ENCODE results near the gene ANO2.

Gene ANO2

DNA sequence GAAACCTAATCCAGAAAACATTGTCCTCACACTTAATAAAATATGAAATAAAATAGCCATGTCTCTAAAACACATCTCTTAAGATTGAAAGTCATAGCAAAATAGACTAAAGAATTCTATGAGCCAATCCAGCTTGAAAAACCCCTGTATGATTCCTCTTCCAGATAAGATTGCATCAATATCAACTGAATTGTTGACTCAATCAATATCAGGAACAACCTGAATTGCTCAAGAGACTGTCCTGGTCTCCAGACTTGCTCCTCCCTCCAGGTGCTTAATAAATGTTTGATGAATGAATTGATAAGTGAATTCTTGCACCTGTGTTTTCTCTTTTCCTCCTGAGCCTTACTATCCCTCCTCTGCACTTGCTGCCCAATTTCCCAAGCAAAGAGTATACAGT, 351.1 kb downstream of the ANO2 start:
- TF ChIP-seq CTCF (IDR thresholded peaks at IDR 0.05; ENCODE audit: low read depth, low read length) (no peak), EZH2phosphoT487 (IDR thresholded peaks at IDR 0.05; ENCODE audit: low read depth) (no peak)
- Histone ChIP-seq H3K36me3 (replicated peaks; ENCODE audit: low read depth, low read length) (no peaks in the 10 kb centered on the region), H3K27me3 (ENCODE audit: low read depth, low read length) (0 out of 2 replicates have a peak, but pooled peaks cover 7% of the 10 kb centered on the region), H3K27ac (ENCODE audit: low read length) (no peak overlapping the region), H3K4me3 (ENCODE audit: low read length) (no peak overlapping the region), H3K4me1 (ENCODE audit: low read length) (no peaks in the 10 kb centered on the region), H2AFZ (ENCODE audit: low read depth, low read length) (no peak overlapping the region), H3K79me2 (ENCODE audit: low read length) (no peaks in the 10 kb centered on the region), H3K9ac (ENCODE audit: low read length) (no peak overlapping the region), H3K9me3 (ENCODE audit: insufficient read depth, low read length) (no peaks in the 10 kb centered on the region), H3K4me2 (ENCODE audit: low read length) (no peak overlapping the region), H4K20me1 (ENCODE audit: insufficient read depth, low read length) (no peaks in the 10 kb centered on the region)

GRCh38 chr12:5593086-5593485, 352.0 kb downstream of the ANO2 start:
- H3K4me3 ChIP-seq (ENCODE audit: low read length), result no peak overlapping the region
- H3K27me3 ChIP-seq (ENCODE audit: low read depth, low read length), result 0 out of 2 replicates have a peak, but pooled peaks cover 7% of the 10 kb centered on the region
- no peaks in the 10 kb centered on the region for H3K9me3 ChIP-seq (ENCODE audit: insufficient read depth, low read length)
- no peak overlapping the region for H3K9ac ChIP-seq (ENCODE audit: low read length)
- H3K4me2 ChIP-seq (ENCODE audit: low read length), result no peak overlapping the region
- H3K4me1 ChIP-seq (ENCODE audit: low read length), result no peaks in the 10 kb centered on the region
- H2AFZ ChIP-seq (ENCODE audit: low read depth, low read length), result no peak overlapping the region
- no peaks in the 10 kb centered on the region for H3K79me2 ChIP-seq (ENCODE audit: low read length)
- H3K36me3 ChIP-seq (replicated peaks; ENCODE audit: low read depth, low read length), result no peaks in the 10 kb centered on the region
- H3K27ac ChIP-seq (ENCODE audit: low read length), result no peak overlapping the region
- no peaks in the 10 kb centered on the region for H4K20me1 ChIP-seq (ENCODE audit: insufficient read depth, low read length)
- TF ChIP-seq EZH2phosphoT487 (IDR thresholded peaks at IDR 0.05; ENCODE audit: low read depth) (no peak), CTCF (IDR thresholded peaks at IDR 0.05; ENCODE audit: low read depth, low read length) (no peak)

- TF ChIP-seq CTCF (IDR thresholded peaks at IDR 0.05; ENCODE audit: low read depth, low read length) (no peak), EZH2phosphoT487 (IDR thresholded peaks at IDR 0.05; ENCODE audit: low read depth) (no peak)
- H3K36me3 ChIP-seq (replicated peaks; ENCODE audit: low read depth, low read length), result no peaks in the 10 kb centered on the region
- H3K27me3 ChIP-seq (ENCODE audit: low read depth, low read length), result 0 out of 2 replicates have a peak, but pooled peaks cover 7% of the 10 kb centered on the region
- no peak overlapping the region for H3K4me2 ChIP-seq (ENCODE audit: low read length)
- H4K20me1 ChIP-seq (ENCODE audit: insufficient read depth, low read length), result no peaks in the 10 kb centered on the region
- no peaks in the 10 kb centered on the region for H3K4me1 ChIP-seq (ENCODE audit: low read length)
- H3K27ac ChIP-seq (ENCODE audit: low read length), result no peak overlapping the region
- no peak overlapping the region for H3K9ac ChIP-seq (ENCODE audit: low read length)
- H3K9me3 ChIP-seq (ENCODE audit: insufficient read depth, low read length), result no peaks in the 10 kb centered on the region
- no peak overlapping the region for H3K4me3 ChIP-seq (ENCODE audit: low read length)
- no peak overlapping the region for H2AFZ ChIP-seq (ENCODE audit: low read depth, low read length)
- H3K79me2 ChIP-seq (ENCODE audit: low read length), result no peaks in the 10 kb centered on the region
Measured at GRCh38 chr12:5592310-5592709, 352.7 kb downstream of the ANO2 start.

GRCh38 chr12:5590316-5590715, 354.7 kb downstream of the ANO2 start:
- peaks cover 10% of the 10 kb centered on the region; the same call in 1 of the 2 replicates for H3K27me3 ChIP-seq (ENCODE audit: low read depth, low read length)
- no peaks in the 10 kb centered on the region for H3K4me1 ChIP-seq (ENCODE audit: low read length)

More at GRCh38 chr12:5590316-5590715, 354.7 kb downstream of the ANO2 start:
- H4K20me1 ChIP-seq (ENCODE audit: insufficient read depth, low read length), result no peaks in the 10 kb centered on the region
- no peak overlapping the region for H3K4me2 ChIP-seq (ENCODE audit: low read length)
- TF ChIP-seq CTCF (IDR thresholded peaks at IDR 0.05; ENCODE audit: low read depth, low read length) (no peak), EZH2phosphoT487 (IDR thresholded peaks at IDR 0.05; ENCODE audit: low read depth) (no peak)
- H3K9ac ChIP-seq (ENCODE audit: low read length), result no peak overlapping the region
- H2AFZ ChIP-seq (ENCODE audit: low read depth, low read length), result no peak overlapping the region
- H3K79me2 ChIP-seq (ENCODE audit: low read length), result no peaks in the 10 kb centered on the region
- H3K36me3 ChIP-seq (replicated peaks; ENCODE audit: low read depth, low read length), result no peaks in the 10 kb centered on the region
- H3K9me3 ChIP-seq (ENCODE audit: insufficient read depth, low read length), result no peaks in the 10 kb centered on the region
- no peak overlapping the region for H3K4me3 ChIP-seq (ENCODE audit: low read length)
- no peak overlapping the region for H3K27ac ChIP-seq (ENCODE audit: low read length)
